HG02610 (cell line): ENCODE data around the gene CTDSPL.

ENCODE experiments used
- ATAC-seq: cut with Tn5 transposase; IDR thresholded peaks from one replicate; pipeline ENCODE4 v1.9.1; 2021; ENCODE audit warnings: mild to moderate bottlenecking, moderate library complexity; ENCODE audit not compliant: unreplicated experiment

Gene CTDSPL

DNA sequence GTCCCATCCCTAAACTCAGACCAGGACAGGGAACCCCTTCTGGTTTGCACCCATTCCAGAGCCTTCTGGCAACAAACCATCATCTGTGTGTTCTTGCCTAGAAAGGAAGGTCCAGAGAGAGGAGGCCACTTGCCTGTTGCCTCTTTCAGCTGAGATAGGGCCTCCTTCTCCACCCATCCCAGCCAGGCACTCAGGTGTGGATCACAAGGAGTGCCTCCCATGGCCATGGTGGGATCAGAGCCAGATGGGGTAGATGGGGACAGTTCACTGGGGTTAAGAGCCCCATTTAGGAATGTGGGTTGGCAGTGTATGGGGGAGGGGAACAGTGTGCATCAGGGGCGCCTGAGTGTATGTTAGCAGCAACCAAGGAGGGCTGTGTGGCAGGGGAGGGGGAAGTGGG, 8.9 kb upstream of the CTDSPL start:
- ATAC-seq = no peak

DNA sequence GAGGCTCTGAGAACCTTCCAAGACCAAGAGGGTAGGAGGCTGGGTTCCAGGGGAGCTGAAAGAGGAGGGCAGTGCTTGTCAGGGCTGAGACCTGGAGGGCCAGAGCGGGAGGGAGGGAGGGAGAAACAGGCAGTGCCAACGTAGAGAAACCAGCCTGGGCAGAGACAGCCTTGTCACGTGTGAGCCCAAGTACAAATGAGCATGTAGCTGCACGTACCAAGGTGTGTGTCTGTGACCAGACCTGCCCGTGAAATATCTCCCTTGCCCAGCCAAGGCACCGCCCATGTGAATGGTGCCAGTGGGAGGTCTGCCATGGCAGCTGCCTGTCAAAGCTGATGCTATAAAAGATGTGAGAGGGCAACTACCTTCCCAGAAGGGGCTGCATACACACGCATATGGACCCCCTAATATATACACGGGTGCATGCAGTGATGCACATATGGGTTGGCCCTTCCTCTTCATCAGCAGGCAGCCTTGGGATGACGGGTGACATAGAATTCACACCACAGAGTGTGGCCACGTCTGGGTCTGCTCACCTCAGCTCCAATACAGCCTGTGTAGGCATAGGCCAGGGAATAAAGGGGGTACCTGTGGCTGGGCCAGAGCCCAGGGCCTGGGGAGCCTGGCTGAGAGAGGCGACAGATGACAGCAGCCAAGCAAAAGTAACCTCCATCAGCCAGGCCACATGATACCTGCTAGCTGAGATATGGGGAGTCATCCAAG, 7.8 kb upstream of the CTDSPL start:
- ATAC-seq = no peak

DNA sequence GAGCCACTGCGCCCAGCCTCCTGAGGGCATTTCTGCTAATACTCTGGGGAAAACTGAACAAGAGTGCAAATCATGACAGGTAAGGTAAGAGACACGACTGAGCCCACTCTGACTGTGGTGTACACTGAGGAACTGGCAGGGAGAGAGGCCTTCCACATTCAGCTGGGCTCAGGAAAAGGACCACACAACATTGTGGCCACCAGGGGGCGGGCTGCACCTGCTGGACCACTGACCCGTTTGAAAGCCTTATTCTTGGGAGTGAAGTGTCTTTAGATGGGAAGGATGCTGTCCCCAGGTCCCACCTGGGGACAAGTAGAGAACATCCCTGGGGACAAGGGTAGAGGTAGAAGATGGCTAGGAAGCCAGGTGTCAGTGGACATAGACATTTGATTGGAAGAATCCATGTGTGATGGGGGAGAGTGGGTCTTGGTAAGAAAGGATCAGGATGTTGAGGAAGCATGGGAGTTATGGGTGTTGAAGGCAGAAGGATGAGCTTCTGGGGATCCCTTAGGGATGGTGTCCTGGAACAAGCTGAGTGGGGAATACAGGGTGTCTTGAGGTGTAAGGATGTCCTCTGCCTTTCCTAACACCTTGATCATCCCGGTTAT, 6.2 kb upstream of the CTDSPL start:
- peak; percentile 46 for ATAC-seq

GRCh38 chr3:37856381-37856780, 5.3 kb upstream of the CTDSPL start:
- no peak for ATAC-seq

GRCh38 chr3:37858742-37859141, 2.9 kb upstream of the CTDSPL start:
- ATAC-seq = no peak

GRCh38 chr3:37859354-37859753, 2.3 kb upstream of the CTDSPL start:
- ATAC-seq = no peak

DNA sequence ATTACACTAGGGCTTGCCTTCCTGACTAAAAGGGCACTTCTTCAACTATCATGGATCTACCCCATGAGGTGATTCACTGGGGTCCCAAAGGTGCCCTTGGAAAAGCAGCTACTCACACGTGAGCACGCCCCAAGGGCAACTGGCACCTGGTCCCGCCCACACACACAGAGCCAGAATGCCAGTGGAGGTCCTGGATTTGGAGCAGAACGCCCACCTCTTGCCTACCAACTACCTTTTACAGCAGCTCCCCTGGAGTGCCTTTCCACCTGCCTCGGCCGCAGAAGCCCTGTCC, 1.8 kb upstream of the CTDSPL start:
- ATAC-seq = no peak

GRCh38 chr3:37862219-37862902, 681 bp downstream of the CTDSPL start:
- ATAC-seq = no peak

- no peak for ATAC-seq
These were observed 1.5 kb downstream of the CTDSPL start for GRCh38 chr3:37862903-37863815.

DNA sequence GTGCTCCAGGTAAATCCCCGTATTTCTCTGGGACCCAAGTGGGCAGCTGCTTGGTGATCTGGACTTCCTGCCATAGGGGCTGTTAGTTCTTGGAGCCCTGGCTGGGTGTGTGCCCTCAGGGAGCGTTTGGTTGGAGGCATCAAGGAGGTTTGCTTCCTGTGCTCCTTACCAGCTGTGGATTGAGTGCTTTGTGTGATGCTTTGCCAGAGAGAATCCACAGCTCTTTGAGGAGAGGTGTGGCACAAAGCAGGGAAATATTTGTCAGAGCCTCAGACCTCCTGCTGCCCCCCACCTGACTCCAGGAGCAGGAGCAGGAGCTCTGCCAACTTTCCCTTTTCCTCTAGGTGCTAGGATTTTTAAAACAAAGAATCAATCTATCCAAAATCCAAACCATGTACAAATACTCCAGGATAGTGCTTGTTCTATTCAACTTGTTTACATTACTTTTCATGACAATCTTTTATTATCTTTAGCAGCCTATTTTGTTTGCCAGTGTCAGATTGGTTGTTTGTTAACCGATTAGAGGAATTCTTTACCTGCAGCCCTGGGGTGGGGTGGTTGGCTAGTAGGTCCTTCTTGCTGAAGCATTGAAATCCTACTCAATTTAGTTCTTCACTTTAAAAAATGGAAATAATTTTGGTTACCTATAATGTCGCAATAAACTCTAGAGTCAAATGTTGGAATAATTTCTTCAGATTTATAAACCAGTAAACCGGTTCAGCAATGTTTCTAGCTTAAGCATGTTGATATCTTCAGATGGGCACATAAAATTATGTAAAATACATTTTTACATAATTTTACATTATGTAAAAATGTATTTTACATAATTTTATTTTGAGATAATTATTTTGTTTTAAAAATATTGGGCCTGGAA, 2.5 kb downstream of the CTDSPL start:
- ATAC-seq = no peak

GRCh38 chr3:37864904-37865303, 3.2 kb downstream of the CTDSPL start:
- ATAC-seq = no peak

DNA sequence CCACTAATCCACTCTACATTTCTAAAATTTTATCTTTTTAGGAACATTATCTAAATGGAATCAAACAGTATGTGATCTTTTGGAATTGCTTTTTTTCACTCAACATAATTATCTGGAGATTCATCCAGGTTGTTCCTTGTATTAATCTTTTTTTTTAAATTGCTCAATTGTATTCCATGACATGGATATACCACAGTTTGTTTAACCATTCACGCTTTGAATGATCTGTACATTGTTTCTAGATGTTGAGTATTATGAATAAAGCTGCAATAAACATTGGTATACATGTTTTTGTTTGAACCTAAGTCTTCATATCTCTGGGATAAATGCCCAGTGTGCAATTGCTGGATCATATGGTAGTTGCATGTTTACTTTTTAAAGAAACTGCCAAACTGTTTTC, 5.5 kb downstream of the CTDSPL start:
- no peak for ATAC-seq

- no peak for ATAC-seq
These were observed 10.2 kb downstream of the CTDSPL start for GRCh38 chr3:37871858-37872257.

GRCh38 chr3:37872413-37873160, 10.9 kb downstream of the CTDSPL start:
- ATAC-seq = no peak

DNA sequence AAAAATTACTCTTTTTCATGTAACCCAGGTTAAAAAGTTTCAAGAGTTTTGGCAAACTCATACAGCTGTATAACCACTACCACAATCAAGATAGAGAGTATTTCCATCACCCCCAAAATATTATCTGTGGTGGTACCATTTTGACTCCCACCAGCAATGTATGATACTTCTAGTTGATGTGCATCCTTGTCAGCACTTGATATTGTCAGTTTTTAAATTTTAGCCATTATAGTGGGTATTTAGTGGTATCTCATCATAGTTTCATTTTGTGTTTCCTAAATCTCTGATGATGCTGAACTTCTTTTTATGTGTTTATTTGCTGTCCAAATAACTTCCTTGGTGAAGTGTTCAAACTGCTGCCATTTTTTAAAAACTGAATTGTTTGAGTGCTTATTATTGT, 14.6 kb downstream of the CTDSPL start:
- ATAC-seq = no peak

DNA sequence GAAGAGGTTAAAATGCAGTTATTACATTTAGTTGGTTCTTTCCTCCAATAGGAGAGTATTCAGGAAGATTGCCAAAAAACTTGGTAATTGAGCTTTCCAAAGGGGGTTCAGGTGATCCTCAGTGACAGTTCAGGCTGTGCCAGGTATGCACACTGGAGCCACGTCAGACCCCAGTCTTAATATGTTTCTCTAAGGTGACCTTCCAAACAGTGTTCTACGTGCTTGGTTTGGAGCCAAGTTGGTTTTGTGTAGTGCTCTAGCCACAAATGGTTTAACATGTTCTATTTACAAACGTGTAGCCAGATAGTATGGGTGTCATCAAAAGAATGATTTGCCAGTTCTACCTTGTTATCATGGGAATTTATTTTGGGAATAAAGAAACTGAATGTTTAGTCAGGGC, 21.0 kb downstream of the CTDSPL start:
- ATAC-seq = no peak

DNA sequence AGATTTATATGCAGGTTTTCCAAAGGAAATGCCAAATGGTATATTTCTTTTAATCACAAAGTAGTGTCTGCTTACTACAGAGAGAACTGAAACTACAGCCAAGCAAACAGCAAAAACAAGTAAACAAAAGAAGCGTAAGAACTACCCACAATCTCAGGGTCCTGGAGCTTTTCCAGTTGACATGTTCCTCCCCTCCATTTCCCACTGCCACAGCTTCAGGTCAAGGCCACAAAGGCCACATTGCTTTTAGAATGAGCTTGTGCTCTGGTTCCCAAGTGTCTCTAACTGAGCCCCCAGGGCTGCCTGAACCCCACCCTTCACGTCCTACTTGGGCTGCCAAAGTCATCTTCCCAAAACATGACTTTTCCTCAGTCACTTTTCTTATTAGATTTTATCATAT, 24.1 kb downstream of the CTDSPL start:
- ATAC-seq = no peak

DNA sequence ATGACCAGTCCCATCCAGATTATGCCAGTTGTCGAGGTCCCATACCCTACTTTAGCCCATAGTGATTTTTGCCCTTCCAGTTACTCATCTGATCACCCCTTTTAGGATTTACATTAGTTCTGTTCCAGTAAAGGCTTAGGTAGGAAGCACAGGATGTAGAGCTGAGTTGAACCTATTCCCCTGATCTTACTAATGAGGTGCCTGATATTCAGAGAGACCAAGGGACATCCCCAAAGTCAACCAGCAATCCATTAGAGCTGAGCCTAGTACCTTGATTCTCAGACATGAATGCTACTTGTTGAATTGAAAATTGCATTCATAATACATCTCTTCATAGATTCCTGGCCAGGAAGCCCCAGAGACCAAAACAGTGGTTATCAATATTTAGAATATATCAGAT, 24.7 kb downstream of the CTDSPL start:
- no peak for ATAC-seq

DNA sequence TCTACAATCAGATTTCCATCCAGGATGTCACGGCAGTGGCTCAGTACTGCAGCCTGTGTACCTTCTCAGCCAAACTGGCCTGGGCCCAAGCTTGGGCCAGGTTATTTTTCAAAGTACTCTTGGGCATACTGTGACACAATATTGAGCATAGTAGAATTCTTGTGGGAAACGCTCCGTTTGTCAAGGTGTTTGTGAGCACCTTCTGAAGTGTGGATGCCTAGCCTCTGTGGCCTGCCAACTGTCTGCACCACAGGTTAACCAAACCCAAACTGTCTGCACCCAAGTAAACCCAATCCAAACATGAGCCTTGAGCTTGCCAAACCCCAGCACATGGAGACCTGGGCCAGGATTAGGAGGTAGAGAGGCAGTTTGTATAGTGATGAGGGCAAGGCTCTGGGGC, 25.4 kb downstream of the CTDSPL start:
- no peak for ATAC-seq

- ATAC-seq = no peak
These were observed 26.1 kb downstream of the CTDSPL start for GRCh38 chr3:37887824-37888223.
